ENCODE data around the gene INPP5F.

Gene INPP5F

DNA sequence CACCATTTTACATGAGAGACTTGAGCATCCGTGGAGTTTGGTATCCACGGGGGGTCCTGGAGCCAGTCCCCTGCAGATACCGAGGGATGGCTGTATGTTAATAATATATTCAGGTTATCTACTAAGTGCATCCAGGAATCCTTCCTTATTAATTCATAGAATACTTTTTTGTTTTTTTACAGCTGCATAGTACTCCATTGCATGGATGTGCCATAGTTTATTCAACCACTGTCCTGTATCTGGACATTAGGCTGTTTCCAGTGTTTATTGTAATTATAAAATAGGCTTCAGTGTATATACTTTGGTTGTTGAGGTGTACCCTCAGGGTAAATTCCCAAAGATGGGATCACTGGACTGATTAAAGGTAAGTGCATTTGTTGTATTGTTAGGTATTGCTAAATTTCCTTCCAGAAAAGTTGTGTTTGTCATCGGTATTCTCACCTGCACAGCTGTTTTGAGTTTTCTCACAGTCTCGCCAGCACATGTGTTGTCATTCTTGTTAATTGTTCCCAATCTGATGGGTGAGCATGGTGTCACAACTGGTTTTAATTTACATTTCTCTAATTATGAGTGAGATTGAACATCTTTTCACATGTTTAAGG lies 55.1 kb downstream of the INPP5F start:
- DNase-seq (ENCODE audit: low read depth in 1 of 2, low spot score in 1 of 2) = no peak
- Histone ChIP-seq H3K4me3 (replicated peaks; ENCODE audit: insufficient read depth, low read length) (no peak overlapping the region), H3K27ac (replicated peaks) (no peak overlapping the region), H3K27me3 (ENCODE audit: insufficient read depth, poor library complexity, severe bottlenecking) (no peaks in the 10 kb centered on the region)
- no peak for TF ChIP-seq POLR2AphosphoS5 (IDR thresholded peaks at IDR 0.05; ENCODE audit: low read depth)
- TF ChIP-seq SPI1 (IDR thresholded peaks at IDR 0.05; ENCODE audit: borderline replicate concordance, low read depth) = no peak
- TF ChIP-seq, protein P1, sequence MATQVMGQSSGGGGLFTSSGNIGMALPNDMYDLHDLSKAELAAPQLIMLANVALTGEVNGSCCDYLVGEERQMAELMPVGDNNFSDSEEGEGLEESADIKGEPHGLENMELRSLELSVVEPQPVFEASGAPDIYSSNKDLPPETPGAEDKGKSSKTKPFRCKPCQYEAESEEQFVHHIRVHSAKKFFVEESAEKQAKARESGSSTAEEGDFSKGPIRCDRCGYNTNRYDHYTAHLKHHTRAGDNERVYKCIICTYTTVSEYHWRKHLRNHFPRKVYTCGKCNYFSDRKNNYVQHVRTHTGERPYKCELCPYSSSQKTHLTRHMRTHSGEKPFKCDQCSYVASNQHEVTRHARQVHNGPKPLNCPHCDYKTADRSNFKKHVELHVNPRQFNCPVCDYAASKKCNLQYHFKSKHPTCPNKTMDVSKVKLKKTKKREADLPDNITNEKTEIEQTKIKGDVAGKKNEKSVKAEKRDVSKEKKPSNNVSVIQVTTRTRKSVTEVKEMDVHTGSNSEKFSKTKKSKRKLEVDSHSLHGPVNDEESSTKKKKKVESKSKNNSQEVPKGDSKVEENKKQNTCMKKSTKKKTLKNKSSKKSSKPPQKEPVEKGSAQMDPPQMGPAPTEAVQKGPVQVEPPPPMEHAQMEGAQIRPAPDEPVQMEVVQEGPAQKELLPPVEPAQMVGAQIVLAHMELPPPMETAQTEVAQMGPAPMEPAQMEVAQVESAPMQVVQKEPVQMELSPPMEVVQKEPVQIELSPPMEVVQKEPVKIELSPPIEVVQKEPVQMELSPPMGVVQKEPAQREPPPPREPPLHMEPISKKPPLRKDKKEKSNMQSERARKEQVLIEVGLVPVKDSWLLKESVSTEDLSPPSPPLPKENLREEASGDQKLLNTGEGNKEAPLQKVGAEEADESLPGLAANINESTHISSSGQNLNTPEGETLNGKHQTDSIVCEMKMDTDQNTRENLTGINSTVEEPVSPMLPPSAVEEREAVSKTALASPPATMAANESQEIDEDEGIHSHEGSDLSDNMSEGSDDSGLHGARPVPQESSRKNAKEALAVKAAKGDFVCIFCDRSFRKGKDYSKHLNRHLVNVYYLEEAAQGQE (IDR thresholded peaks at IDR 0.05; ENCODE audit: insufficient replicate concordance, low read depth) = no peak
- TF ChIP-seq, protein P2, sequence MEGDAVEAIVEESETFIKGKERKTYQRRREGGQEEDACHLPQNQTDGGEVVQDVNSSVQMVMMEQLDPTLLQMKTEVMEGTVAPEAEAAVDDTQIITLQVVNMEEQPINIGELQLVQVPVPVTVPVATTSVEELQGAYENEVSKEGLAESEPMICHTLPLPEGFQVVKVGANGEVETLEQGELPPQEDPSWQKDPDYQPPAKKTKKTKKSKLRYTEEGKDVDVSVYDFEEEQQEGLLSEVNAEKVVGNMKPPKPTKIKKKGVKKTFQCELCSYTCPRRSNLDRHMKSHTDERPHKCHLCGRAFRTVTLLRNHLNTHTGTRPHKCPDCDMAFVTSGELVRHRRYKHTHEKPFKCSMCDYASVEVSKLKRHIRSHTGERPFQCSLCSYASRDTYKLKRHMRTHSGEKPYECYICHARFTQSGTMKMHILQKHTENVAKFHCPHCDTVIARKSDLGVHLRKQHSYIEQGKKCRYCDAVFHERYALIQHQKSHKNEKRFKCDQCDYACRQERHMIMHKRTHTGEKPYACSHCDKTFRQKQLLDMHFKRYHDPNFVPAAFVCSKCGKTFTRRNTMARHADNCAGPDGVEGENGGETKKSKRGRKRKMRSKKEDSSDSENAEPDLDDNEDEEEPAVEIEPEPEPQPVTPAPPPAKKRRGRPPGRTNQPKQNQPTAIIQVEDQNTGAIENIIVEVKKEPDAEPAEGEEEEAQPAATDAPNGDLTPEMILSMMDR (IDR thresholded peaks at IDR 0.05; ENCODE audit: insufficient read depth, low read length) = no peak
- no peak for TF ChIP-seq GABPA (IDR thresholded peaks at IDR 0.05; ENCODE audit: low read depth)

DNA sequence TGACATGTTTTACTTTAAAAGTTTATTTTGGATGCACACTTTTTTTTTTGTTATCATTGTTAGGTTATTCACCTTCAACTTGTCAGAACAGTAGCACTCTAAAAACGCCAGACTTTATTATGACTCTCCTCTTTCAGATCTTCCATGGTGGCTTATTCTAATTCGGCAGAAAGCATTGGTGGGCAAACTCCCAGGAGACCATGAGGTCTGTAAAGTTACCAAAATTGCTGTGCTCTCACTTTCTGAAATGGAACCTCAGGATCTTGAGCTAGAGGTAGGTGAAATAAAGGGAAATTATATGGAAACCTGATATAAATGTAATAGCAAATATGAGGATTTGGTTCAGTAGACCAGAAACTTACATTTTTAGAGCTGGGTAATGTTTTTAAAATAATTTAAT lies 55.6 kb downstream of the INPP5F start:
- no peak for DNase-seq (ENCODE audit: low read depth in 1 of 2, low spot score in 1 of 2)
- Histone ChIP-seq H3K4me3 (replicated peaks; ENCODE audit: insufficient read depth, low read length) (no peak overlapping the region), H3K27me3 (ENCODE audit: insufficient read depth, poor library complexity, severe bottlenecking) (no peaks in the 10 kb centered on the region), H3K27ac (replicated peaks) (no peak overlapping the region)
- TF ChIP-seq POLR2AphosphoS5 (IDR thresholded peaks at IDR 0.05; ENCODE audit: low read depth) (no peak), SPI1 (IDR thresholded peaks at IDR 0.05; ENCODE audit: borderline replicate concordance, low read depth) (no peak), GABPA (IDR thresholded peaks at IDR 0.05; ENCODE audit: low read depth) (no peak)
- TF ChIP-seq, protein P1 (IDR thresholded peaks at IDR 0.05; ENCODE audit: insufficient replicate concordance, low read depth) = no peak
- TF ChIP-seq, protein P2 (IDR thresholded peaks at IDR 0.05; ENCODE audit: insufficient read depth, low read length) = no peak

DNA sequence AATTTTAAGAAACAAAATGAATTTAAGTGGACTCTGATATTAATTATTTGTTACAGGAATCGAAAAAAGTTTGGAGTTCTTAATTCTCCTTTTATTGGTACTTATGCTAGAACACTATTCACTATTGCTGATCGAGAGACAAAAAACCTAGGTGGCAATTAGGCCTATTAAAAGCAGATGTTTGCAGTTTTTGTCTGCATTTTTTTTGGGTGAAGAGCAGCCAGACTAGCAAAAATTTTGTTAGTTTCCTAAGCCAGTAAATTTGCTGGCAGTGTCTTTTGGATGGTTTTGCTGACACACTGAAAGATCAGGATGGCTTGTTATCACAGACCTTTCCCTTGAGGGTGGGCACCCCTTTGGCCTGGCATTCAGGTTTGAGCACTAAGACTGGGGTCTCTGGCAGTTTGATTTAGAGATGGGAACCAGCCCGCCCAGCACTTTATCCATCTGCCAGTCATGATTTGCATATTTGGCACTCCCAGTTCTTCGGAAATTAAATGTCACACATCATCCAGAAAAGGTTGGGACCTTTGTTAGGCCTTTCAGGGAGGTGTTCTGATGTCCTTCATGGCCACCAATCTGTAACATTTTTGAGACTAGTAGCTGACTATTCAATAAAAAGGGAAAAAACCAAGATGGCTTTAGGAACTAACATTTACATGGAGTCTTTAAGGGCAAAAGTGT lies 57.3 kb downstream of the INPP5F start:
- TF ChIP-seq SPI1 (IDR thresholded peaks at IDR 0.05; ENCODE audit: borderline replicate concordance, low read depth) (no peak), POLR2AphosphoS5 (IDR thresholded peaks at IDR 0.05; ENCODE audit: low read depth) (no peak)
- TF ChIP-seq, protein P1 (IDR thresholded peaks at IDR 0.05; ENCODE audit: insufficient replicate concordance, low read depth) = no peak
- TF ChIP-seq, protein P2 (IDR thresholded peaks at IDR 0.05; ENCODE audit: insufficient read depth, low read length) = no peak
- Histone ChIP-seq H3K27ac (replicated peaks) (peak overlapping the region; percentile 91), H3K4me3 (replicated peaks; ENCODE audit: insufficient read depth, low read length) (no peak overlapping the region), H3K27me3 (ENCODE audit: insufficient read depth, poor library complexity, severe bottlenecking) (no peaks in the 10 kb centered on the region)
- DNase-seq (ENCODE audit: low read depth in 1 of 2, low spot score in 1 of 2) = no peak

All from HL-60 (cell line).